ENCODE data around the gene TWF1. TPM values are rescaled to one million over a fixed set of nuclear protein-coding genes. Genes with fewer than 3 reads are reported as not detected.

The TWF1 gene
- total RNA-seq, 1 experiment from 2014 or later: 87.2 TPM

Other genes starting within 250 kb of the TWF1 start
- gene PUS7L, start 47.5 kb downstream of the TWF1 start, total RNA-seq (2014; rRNA removed; shearing (Covaris generic)): 7.3 and 8.5 TPM in 2 replicates
- 3.1 and 4.0 TPM in 2 replicates for gene IRAK4, start 47.4 kb downstream of the TWF1 start, total RNA-seq (2014; rRNA removed; shearing (Covaris generic))
- gene TMEM117, start 29.8 kb upstream of the TWF1 start, total RNA-seq (2014; rRNA removed; shearing (Covaris generic)): 0.91 and 7.8 TPM in 2 replicates

All from HT-29 (cell line).